Stimulated activated CD8-positive, alpha-beta memory T cell treated with anti-CD3 and anti-CD28 coated beads, Interleukin-4, amount 100 ng/mL, for 48 hours (primary cell): Measurements from ENCODE around the gene MACROD1.
A peak's percentile ranks its signal among the peaks of the same experiment; 100 is the strongest.

Experiments used
- DNase-seq: peaks from one replicate; pipeline ENCODE4 v3.0.0-alpha.2; 2020

The MACROD1 gene

DNA sequence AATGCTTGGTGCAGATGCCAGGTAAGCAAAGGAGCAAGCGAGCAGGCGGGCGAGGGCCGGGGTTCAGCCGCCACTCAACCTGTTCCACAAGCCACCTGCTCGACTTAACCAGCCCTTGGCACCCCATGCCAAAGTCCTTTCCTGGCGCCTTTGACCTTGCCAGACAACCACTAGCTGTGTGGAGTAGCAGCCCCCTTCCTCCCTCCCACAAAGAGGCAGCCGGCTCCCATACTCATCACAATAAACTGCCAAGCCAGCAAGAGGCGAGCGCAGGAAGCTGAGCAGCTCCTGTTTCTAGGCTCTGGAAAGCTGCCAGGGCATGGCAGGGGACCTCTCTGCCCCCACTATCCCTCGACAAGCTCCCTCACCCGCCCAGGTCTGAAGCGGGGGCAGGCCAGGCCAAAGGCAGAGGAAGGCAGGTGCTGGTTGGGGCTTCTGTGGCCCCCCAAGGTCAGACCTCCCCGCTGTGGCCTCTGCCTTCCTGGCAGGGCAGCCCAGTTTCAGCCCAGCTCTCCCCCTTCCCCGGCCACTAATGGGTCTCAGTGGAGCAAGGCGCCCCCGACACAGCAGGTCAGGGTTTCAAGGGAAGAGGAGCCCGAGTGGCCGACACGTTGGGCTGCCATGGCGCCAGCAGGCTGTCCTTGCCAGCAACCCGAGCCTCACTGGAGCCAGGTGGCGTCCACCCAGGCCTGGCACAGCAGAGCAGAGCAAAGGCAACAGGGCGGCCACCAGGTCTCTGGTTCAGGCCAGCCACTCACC lies 15.3 kb downstream of the MACROD1 start:
- no peak for DNase-seq

DNA sequence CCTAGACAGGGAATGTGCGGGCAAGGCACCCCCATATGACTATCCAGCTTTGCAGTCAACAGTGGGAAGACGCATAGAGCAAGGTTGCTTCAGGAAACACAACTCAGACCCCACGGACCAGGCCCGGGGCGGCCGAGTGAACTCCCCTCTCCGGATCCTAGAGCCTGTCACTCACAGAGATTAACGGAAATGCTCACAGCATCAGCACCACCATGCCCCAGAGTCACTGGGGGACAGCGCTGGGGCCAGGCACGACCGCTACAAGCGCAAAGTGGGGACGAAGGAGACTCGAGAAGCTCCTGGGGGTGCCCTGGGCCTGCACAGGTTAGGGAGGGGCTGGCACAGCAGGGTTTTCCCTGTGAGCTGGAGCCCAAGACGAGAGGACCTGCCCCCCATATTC lies 15.9 kb downstream of the MACROD1 start:
- no peak for DNase-seq

DNA sequence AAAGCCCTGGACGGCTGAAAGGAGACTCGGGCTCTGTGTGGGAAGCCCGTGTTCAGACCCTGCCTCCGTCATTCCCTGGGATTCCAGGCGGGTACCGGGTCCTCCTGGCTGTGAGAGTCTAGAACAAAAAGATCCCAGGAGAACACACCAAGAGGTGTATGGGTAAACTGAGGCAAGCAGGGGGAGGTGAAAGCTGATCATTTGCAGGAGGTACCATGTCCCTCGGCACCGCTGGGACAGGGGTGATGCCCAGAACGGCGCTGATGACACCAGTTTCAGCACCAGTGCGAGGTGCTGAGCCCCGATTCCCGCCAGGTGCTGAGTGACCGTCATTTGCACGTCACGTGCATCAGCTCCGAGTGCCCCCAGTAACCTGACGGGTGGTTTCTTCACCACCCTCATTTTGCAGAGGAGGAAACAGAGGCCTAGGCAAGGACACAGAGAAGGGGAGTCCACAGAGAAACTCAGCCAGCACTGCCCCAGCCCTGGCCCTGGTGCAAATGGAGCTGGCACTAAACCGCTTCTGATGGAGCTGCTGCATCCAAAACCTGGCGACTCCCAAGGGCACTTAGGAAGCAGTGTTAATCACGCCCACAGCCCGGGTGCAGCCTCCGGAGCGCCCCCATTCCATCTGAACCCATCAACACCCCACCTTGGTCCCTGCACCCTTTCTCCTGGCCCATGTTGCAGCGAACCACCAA lies 16.8 kb downstream of the MACROD1 start:
- no peak for DNase-seq

DNA sequence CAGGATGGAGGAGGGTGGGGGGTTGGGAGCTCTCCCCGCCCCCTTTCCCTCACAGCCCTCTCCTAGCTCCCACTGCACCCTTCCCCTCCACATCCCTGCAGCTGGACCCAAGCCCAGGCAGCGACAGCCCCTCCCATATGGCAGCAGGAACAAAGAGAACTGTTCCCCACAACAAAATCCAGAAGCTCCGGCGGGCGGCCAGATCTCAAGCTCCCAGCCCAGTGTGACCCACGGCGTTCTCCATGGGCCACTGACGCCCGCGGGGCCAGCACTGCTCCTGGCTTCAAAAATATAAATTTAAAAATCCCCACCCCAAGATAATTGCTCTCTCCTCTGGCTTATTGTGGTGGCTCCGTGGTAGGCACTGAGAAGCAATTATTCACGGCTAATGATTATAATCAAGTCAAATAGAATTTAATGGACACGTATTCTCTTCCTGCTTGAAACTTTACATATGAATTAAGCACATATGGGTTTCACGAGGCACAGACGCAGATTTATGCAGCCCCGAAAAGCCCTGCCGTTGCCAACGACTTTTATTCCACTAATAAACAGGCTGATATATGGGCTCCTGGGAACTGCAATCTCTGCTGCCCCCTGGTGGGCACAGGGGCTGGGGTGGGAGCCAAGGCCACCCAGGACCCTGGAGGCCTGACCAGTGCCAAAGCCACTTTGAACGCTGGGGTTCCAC lies 17.5 kb downstream of the MACROD1 start:
- peak; percentile 87 for DNase-seq

DNA sequence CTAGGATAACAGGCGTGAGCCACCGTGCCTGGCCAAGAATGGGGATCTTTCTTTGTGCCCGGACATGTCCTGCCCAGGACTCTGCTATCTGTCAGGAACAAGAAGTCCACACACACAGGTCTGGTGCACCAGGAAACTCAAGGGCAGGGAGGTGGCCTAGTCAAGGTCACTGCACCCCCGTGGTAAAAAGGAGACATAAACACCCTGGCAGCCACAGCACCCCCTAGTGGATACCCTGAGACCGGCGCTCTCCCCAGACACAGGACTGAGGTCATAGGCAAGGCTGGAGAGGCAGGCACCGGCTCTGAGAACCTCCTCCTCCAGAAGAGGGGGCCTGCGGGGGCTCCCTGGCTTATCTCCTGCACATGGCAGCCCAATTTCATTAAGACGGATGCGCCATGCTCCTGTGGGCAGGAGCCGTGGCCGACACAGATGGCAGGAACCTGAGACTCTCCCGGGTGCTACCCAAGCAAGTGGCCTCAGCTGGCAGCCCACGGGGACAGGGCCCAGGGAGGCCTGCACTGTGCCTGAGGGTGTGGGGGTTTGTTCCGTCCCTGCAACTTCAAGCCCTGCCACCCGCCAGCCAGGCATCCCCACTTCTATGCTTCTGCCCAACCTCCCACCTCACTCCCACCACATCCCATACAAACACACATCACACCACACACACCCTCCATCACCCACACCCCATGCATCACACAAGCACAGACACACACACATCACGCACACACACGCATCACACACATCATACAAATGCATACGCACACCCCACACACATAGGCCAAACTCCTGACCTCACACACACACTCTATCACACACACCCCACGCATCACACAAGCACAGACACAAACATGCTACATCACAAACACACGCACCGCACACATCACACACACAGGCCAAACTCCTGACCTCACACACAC lies 19.6 kb downstream of the MACROD1 start:
- peak; percentile 81 for DNase-seq

DNA sequence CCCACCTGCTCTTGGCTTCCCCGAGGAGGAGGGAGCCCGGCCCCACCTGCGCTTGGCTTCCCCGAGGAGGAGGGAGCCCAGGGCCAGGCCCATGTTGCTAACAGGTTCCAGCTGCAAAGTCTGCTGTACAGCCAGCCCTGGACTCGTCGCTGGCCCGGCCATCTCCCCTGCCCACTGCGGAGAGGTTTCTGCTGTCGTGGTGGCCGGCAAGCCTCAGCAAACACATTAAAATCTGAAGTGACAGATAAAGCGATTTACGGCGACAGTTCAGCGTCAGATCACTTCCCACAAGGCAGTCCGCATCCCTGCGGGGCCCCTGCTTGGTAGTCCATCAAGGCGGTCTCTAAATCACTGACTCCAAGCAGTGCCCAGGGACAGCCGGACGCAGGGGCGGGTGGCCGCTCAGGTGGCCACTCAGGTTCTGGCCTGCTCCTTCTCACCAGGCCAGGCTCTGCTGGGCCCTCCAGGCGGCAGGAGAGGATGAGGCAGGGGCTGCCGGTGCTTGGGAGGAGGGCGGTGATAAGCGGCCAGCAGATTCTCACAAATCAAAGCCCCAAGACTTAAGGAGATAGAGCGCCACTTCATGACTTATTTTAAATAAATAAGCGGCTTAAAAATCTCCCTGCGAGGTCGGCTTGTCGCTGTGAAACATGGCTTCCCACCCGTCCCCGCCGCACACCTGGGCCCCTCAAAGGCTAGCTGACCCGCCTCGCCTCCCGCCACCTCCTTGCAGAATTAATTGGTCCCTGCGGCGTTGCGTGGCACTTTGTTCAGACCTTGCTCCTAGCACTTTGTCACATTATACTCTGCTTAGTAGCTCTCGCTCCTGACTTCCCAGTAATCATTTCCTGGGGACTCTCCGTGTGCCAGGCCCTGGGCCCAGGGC lies 21.1 kb downstream of the MACROD1 start:
- DNase-seq, result no peak

DNA sequence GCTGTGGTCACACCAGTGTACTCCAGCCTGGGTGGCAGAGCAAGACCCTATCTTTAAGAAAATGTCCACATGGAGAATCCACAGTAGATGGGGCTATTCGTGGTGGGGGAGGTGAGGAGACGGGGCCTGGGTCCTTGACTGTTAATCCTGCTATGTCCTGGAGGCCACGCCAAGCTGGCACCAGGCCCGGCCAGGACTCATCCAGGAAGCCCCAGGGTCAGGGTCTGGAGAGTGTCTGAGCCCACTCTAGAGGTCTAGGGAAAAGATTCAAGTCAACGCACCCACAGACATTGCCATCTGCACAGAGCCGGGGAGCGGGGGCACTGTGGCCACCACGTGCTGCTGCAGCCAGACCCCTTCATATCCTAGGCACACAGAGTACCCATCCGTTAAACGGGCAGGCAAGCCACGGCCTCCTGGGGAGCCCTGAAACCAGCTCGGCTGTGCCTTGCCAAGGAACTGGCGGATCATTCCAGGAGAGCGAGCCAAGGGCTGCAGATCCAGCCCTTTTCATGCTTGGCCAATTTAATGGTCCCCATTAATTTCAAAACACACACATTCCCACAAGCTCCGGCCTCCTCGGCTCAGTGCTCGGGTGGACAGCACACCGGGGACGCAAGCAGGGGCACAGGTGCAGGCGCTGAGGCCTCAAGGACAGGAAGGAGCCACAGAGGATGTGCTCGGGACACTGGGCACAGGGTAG lies 24.7 kb downstream of the MACROD1 start:
- no peak for DNase-seq

DNA sequence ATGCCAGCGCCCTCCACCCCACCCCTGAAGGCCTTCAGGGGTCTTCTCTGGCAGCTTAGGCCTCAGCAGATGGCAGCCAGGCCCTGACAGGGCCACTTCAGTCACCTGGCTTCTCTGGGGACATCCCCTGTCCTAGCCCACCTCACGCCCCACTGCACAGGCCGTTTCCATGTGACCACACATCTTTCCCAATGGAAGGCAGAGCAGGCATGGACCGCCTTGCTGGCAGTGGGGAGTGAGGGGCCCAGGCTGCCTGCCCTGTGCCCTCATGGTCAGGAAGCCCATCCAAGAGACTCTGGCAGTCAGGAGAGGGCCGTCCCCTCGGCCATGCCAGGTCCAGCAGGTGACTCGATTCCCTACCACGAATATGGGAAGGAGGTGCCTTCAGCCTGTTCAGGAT lies 25.8 kb downstream of the MACROD1 start:
- no peak for DNase-seq

DNA sequence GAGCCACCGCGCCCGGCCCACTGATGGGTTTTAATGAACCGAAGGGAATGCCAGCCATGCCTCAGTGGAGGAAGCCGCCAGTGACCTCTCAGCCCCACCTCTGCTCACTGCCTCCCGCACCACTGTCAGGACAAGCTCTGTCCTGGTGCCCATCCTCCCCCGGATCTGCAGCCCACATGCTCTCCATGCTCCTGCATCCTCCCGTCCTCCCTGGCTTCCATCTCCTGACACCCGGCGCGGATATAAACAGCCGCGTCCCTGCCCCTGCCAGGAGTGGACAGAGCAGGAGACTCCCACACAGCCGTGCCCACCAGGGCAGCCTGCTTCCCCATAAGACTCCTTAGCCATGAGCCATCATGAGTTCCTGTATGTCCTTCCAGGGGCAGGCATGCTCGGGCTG lies 26.9 kb downstream of the MACROD1 start:
- no peak for DNase-seq

DNA sequence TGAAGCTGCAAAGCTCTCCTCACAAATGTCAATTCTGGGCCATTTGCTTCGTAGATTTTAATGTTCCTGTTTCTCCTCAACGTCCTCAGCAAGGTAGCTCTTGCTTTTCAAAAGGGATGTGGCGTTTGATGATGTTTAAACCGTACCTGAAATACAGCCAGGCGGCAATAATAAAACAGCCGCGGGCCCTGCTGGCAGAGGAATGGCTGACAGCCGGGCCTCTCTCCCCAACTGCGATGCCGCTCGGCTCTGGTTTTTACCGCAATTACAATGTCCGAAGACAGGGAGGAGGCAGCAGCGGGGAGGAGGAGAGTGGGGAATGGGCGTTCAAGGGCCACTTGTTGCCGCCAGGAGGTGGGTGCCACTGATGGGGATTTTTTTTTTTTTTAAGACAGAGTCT lies 27.5 kb downstream of the MACROD1 start:
- DNase-seq, result no peak

DNA sequence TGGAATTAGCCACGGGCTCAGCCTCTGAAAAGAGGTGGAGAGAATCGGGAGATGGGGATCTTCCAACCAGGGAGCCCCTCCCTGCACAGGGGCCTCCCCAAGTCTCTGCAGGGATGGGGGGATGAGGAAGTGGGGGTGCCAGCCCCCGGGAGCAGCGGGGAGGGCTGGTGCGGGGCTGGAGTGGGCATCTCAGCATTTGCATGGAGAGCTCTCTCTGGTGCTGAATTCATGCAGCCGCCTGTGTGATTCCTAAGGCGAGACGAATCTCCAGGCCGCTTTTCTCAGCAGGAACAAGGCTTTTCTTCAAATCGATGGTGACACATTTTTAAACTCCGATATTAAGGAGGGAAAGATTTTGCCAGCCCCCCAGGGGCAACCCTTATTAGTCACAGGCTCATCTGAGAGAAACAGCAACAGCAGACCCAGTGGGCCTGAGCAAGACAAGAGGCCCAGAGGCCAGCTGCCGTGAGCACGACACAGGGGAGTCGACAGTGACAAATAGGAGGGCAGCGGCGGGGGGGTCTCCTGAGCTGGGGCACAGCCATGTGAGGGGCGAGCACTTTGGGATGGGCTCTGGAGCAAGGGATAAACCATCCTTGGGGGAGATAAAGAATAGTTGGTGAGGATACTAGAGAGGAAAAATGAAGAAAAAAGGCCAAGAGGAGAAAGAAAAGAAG lies 29.0 kb downstream of the MACROD1 start:
- DNase-seq, result no peak

DNA sequence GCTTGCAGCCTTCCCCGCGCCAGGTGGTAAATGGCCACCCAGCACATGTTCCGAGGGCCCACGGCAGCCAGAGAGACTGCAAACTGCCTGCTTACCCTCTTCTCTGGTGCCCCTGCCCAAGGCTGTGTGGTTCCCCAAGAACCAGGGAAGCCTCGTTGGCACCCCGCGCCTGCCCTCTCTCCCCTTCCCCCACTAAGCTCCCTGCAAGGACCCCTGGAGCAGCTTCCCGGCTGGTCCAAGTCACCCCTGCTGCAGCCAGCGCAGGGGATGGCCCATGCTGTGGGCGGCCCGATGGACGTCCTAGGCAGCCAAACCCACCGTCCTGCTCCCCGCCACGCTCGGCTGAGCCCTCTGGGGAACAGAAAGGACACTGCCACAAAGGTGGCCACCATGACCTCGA lies 30.2 kb downstream of the MACROD1 start:
- no peak for DNase-seq

DNA sequence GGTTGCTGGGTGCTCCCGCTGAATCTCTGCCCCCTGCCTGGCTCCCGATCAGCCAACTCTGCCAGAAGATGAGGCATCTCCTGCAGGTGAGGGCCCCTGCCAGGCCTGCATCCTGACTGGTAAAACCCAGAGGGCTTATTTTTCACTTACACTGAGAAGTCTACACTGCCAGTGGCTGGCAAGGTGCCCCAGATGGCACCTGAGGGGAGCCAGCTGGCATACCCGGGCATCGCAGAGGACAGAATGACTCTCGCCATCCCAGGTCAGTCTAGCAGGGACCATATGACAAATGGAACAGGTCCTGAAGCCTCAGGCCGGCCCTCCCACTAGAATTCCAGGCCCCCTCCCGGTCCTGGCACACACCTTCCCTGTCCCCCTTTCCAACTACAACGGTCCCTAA lies 30.9 kb downstream of the MACROD1 start:
- no peak for DNase-seq

DNA sequence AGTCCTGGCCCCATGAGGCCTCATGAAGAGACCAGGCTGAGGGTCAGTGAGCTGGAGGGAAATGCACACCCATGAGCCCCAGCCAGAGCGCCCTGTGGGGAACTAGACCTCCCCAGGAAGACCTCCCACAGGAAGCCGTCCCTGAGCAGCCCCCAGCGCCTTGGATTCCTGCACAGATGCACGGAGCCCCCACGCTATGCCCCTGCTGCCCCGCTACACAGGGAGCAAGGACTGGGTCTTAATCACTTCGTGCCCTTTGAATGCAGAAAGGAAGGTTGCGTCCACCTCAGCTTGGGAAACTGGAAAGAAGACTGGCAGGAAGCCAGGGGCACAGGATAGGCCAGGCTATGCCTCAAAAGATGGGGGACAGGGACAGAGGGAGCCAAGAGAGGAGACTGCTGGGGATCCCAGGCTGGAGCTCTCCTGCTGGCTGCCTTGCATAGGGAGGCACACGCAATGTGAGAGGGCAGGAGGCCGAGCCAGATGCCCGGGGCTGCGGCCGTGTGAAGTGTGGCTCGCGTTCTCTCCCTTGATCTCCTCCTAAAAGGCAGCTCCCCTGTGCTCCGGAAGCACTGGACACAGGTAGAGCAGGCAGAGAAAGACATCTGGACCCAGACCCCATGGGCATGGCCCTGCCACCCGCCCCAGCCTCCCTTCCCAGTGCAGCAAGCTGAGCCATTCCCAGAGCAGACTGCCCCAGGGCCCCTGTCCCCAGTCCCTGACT lies 32.8 kb downstream of the MACROD1 start:
- no peak for DNase-seq

DNA sequence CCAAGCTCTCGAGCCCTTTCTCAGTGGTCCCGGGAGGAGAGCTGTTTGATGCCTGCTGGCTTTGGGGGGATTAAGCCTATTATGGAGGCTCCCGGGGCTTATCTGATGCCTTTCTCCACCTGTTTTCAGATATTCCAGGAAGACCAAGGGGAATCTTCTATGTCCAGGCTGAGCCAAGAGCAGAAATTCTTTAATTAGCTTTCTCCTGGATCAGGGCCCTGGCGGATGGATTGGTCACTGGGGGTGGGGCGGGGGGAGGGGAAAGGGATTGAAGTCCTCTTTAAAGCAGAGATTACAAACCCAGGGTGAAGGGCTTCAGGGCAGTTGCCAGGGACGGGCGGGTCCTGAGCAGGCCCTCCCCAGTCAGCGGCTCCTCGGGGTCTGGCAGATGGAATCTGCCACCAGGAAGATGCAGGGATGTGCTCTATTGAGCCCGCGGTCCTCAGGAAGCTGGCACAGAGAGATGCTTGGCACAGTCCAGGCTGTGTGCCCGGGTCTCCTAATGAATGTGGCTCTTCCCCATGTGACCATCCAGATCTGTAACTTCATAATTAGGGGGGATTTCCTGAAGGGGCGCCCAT lies 33.6 kb downstream of the MACROD1 start:
- no peak for DNase-seq

DNA sequence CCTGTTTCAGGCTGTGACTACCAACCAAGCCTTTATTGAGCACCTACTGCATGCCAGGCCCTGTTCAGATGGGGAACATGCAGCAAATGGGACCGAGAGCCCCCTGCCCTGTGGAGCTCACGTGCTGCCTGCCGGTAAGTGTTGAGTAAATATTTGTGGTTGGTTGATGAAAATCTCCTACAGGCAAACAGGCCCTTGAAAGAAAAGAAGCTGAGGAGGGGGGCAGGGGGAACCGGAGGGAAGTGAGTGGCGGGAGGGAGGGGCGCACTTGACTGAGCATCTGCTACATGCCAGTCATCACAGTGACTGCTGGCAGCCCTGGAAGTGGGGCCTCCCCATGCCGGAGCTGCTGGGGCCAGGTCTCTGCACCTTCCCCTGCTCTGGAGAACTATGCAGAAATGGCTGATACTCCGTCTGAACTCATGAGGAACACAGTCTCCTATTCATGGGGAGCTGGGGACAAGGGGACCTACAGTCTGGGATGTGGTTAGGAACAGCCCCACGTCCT lies 34.2 kb downstream of the MACROD1 start:
- DNase-seq, result no peak

DNA sequence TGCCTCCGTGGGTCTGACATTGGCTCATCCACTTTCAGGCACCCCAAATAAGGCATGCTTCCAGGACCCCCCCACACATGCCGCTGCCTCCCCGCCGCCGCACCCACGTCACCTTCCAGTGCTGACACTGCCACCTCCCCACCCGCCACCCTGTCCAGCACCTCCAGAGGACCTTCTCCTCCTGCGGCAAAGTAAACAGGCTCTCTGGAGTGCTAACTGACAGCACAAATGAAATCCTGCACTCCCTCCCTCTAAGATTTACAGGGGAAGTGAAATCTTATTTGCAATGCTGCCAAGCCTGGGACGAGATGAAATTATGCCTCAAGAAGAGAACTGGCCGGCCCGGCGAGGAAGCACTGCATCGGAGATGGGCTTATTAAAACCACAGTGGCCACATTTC lies 35.3 kb downstream of the MACROD1 start:
- DNase-seq, result no peak

DNA sequence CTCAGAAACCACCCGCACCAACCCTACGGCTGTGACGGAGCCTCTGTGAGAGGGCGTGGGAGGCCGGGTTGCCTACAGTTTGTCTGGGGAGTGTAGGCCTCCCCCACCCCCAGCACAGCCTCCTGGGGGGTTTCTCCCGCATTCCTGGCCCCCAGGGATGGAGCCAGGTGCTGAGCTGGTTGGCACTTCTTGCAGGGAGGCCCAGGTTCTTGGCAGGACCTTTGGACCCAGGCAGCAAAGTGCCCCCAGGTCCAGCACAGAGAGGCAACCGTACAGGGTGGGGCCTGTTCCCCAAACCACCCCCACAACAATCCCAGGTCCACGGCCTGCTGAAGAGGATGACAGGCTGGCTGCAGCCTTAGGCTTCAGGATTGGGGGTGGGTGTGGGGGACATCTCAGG lies 36.5 kb downstream of the MACROD1 start:
- no peak for DNase-seq

DNA sequence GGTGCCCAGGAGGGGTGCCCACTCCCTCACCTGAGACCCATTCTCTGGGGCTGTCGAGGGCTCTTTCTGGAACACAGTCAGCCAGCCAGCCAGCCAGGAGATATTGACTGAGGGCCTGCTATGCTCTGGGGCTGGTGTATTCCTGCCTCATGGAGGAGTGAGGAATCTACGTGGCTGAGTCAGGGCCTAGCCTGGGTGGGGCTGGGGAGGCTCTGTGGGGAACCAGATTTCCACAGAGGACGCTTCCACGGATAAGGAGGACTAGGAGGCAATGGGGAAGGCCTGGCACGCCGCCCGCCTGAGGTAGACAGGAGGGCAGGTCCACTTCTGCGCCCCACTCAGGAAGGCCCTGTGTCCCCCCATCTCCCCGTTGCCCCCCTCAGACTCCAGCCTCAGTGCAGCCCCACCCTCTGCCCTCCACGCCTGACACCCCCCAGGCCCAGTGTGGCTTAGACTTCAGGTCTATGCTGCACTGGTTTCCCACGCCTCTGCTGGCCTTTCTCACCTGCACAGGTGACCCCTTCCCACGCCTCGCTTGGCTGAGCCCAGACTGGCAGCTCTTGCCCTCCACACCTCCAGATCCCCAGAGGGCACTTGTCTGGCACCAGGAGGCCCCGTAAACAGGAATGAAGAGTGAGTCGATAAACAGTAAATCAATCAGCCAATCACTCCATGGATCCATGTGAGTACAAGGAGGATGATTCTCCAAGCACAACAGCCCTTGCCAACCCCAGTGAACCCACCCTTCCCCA lies 37.5 kb downstream of the MACROD1 start:
- DNase-seq, result no peak
